Naive thymus-derived CD4-positive, alpha-beta T cell (primary cell): Measurements from ENCODE around the gene NPY1R. TPM values are rescaled to one million over a fixed set of nuclear protein-coding genes. Genes with fewer than 3 reads are reported as not detected.

ENCODE experiments used
- ATAC-seq: fragments of 150-1000 bp; cut with Tn5 transposase; 2 replicates; pipeline ENCODE4 v1.10.0; 2021; ENCODE audit warnings: mild to moderate bottlenecking, moderate library complexity
- CTCF ChIA-PET: fragments of 350-600 bp; sonication (Branson Sonifier 250); formaldehyde crosslinking; loops from one replicate; lab custom pipeline; 2021; ENCODE audit warnings: antibody characterized with exemption; lab: Charles Lee
- POLR2A ChIA-PET: fragments of 350-600 bp; sonication (Branson Sonifier 250); formaldehyde crosslinking; loops from one replicate; lab custom pipeline; 2021; ENCODE audit warnings: antibody characterized with exemption, inconsistent platforms; lab: Charles Lee
- DNase-seq, 9 donors: peaks; one replicate each; pipeline versions ENCODE4 v3.0.0 to v3.0.0-alpha.2; 2020 to 2022; ENCODE audit warnings: mixed read lengths in 1 of 9
- H3K27ac ChIP-seq: one replicate; pipeline ENCODE4 v1.7.0; 2013; ENCODE audit warnings: mild to moderate bottlenecking, low read depth, low read length, moderate library complexity
- H3K27me3 ChIP-seq, 2 donors: one replicate each; pipeline ENCODE4 v1.7.0; 2013; ENCODE audit warnings: low read length in 2 of 2, mild to moderate bottlenecking in 2 of 2, moderate library complexity in 2 of 2; ENCODE audit not compliant: control insufficient read depth in 2 of 2, insufficient read depth in 2 of 2
- H3K36me3 ChIP-seq, 3 experiments: 1 replicate in 2 of 3; 2 replicates in 1 of 3; pipeline ENCODE4 v1.7.0; 2013; ENCODE audit warnings: low read length in 3 of 3, mild to moderate bottlenecking in 3 of 3, moderate library complexity in 1 of 3; ENCODE audit not compliant: insufficient read depth in 3 of 3, control insufficient read depth in 2 of 3
- H3K4me1 ChIP-seq, 2 donors: one replicate each; pipeline ENCODE4 v1.7.0; 2013; ENCODE audit warnings: low read length in 2 of 2, mild to moderate bottlenecking in 2 of 2, moderate library complexity in 1 of 2; ENCODE audit not compliant: control insufficient read depth in 2 of 2, insufficient read depth in 2 of 2
- H3K4me3 ChIP-seq: 2 replicates; pipeline ENCODE4 v1.7.0; 2013; ENCODE audit warnings: mild to moderate bottlenecking, low read length
- H3K9me3 ChIP-seq, 3 experiments: 1 replicate in 2 of 3; 2 replicates in 1 of 3; pipeline ENCODE4 v1.7.0; 2013; ENCODE audit warnings: low read length in 3 of 3; ENCODE audit not compliant: control insufficient read depth in 2 of 3
- H3K27ac Mint-ChIP-seq, 9 donors: one replicate each; pipeline ENCODE4 v1.8.0; 2020 to 2022; ENCODE audit warnings: mixed read lengths in 9 of 9, mild to moderate bottlenecking in 8 of 9, moderate library complexity in 5 of 9, inconsistent platforms in 2 of 9
- H3K27me3 Mint-ChIP-seq, 5 donors: one replicate each; pipeline ENCODE4 v1.8.0; 2021 to 2022; ENCODE audit warnings: mixed read lengths in 5 of 5, mild to moderate bottlenecking in 1 of 5
- H3K36me3 Mint-ChIP-seq, 5 donors: one replicate each; pipeline ENCODE4 v1.8.0; 2020 to 2022; ENCODE audit warnings: mixed read lengths in 5 of 5, mild to moderate bottlenecking in 3 of 5, inconsistent platforms in 1 of 5
- H3K4me1 Mint-ChIP-seq, 7 donors: one replicate each; pipeline ENCODE4 v1.8.0; 2020 to 2022; ENCODE audit warnings: mixed read lengths in 7 of 7, mild to moderate bottlenecking in 3 of 7, inconsistent platforms in 1 of 7
- H3K4me3 Mint-ChIP-seq, 10 donors: one replicate each; pipeline ENCODE4 v1.8.0; 2020 to 2022; ENCODE audit warnings: mild to moderate bottlenecking in 10 of 10, mixed read lengths in 10 of 10, moderate library complexity in 6 of 10, inconsistent platforms in 2 of 10
- H3K9me3 Mint-ChIP-seq, 11 donors: one replicate each; pipeline ENCODE4 v1.8.0; 2020 to 2022; ENCODE audit warnings: mixed read lengths in 11 of 11, mild to moderate bottlenecking in 4 of 11, inconsistent platforms in 1 of 11, moderate library complexity in 1 of 11
- intact Hi-C, 2 donors: fragments of 100-400 bp; cut with micrococcal nuclease; formaldehyde crosslinking; loops; one replicate each; pipeline ENCODE4 v1.15.1; 2023
- polyA plus RNA-seq, 2 donors: library from polyadenylated mRNA; unstranded; fragments of 300-500 nt; fragmentation: Illumina TruSeq; gene quantifications; one replicate each; pipeline ENCODE4 v1.2.3, GENCODE V29; 2021
- total RNA-seq, 6 experiments: library from RNA in 5 of 6; stranded (reverse) in 5 of 6; gene quantifications; 1 replicate in 5 of 6; 2 replicates in 1 of 6; pipeline ENCODE4 v1.2.3 and lab custom pipeline; 2021 to 2026

The NPY1R gene
- total and polyA plus RNA-seq, 7 experiments from 2014 or later = not detected

- ChIA-PET CTCF (no interaction called here), POLR2A (no interaction called here)
- no peaks in the 10 kb centered on the region for H3K4me1 ChIP-seq
- no peaks in the 10 kb centered on the region for H3K27me3 ChIP-seq
- Mint-ChIP-seq H3K4me1 (no peaks in the 10 kb centered on the region), H3K4me3 (no peak overlapping the region), H3K9me3 (peaks cover 0 to 16% (median 2%) of the 10 kb centered on the region in 11 donors), H3K36me3 (no peaks in the 10 kb centered on the region), H3K27ac (no peak overlapping the region), H3K27me3 (peaks cover 0 to 12% (median 7%) of the 10 kb centered on the region in 5 donors)
- no peak overlapping the region for H3K27ac ChIP-seq
- H3K9me3 ChIP-seq = no peaks in the 10 kb centered on the region
- no peaks in the 10 kb centered on the region for H3K36me3 ChIP-seq
- intact Hi-C loops = no loop called here
- ATAC-seq (no peak), DNase-seq (no peak)
- H3K4me3 ChIP-seq = no peak overlapping the region
These were observed 48.1 kb downstream of the NPY1R start for GRCh38 chr4:163284304-163284703.

- POLR2A ChIA-PET = no interaction called here
- intact Hi-C loops = no loop called here
- H3K4me1 Mint-ChIP-seq = no peaks in the 10 kb centered on the region
These were observed 51.5 kb downstream of the NPY1R start for GRCh38 chr4:163280703-163281519.

GRCh38 chr4:163279713-163280112, 52.7 kb downstream of the NPY1R start:
- Histone ChIP-seq H3K36me3 (no peaks in the 10 kb centered on the region), H3K4me3 (no peak overlapping the region), H3K27me3 (no peaks in the 10 kb centered on the region), H3K9me3 (no peaks in the 10 kb centered on the region), H3K27ac (no peak overlapping the region), H3K4me1 (no peaks in the 10 kb centered on the region)
- no peak for ATAC-seq
- ChIA-PET CTCF (no interaction called here), POLR2A (no interaction called here)
- Mint-ChIP-seq H3K27ac (no peak overlapping the region), H3K9me3 (peaks cover 0 to 9% (median 0%) of the 10 kb centered on the region in 11 donors), H3K36me3 (no peaks in the 10 kb centered on the region), H3K4me3 (no peak overlapping the region), H3K27me3 (peaks cover 0 to 15% (median 3%) of the 10 kb centered on the region in 5 donors), H3K4me1 (no peaks in the 10 kb centered on the region)
- intact Hi-C loops = no loop called here
- DNase-seq = no peak

More at GRCh38 chr4:163280703-163281519, 51.5 kb downstream of the NPY1R start:
- peaks cover 0 to 16% (median 2%) of the 10 kb centered on the region in 11 donors for H3K9me3 Mint-ChIP-seq
- ATAC-seq (no peak), DNase-seq (no peak)
- peaks cover 0 to 15% (median 3%) of the 10 kb centered on the region in 5 donors for H3K27me3 Mint-ChIP-seq
- no peaks in the 10 kb centered on the region for H3K36me3 Mint-ChIP-seq
- Histone ChIP-seq H3K4me3 (no peak overlapping the region), H3K4me1 (no peaks in the 10 kb centered on the region), H3K27ac (no peak overlapping the region), H3K27me3 (no peaks in the 10 kb centered on the region), H3K36me3 (no peaks in the 10 kb centered on the region), H3K9me3 (no peaks in the 10 kb centered on the region)
- H3K27ac Mint-ChIP-seq = no peak overlapping the region
- H3K4me3 Mint-ChIP-seq = no peak overlapping the region
- CTCF ChIA-PET = no interaction called here

GRCh38 chr4:163274861-163275260, 57.5 kb downstream of the NPY1R start:
- Histone ChIP-seq H3K36me3 (no peaks in the 10 kb centered on the region), H3K9me3 (no peaks in the 10 kb centered on the region), H3K4me1 (no peaks in the 10 kb centered on the region), H3K4me3 (no peak overlapping the region), H3K27me3 (no peaks in the 10 kb centered on the region), H3K27ac (no peak overlapping the region)
- no peaks in the 10 kb centered on the region for H3K36me3 Mint-ChIP-seq
- no peak for DNase-seq
- H3K4me1 Mint-ChIP-seq = no peaks in the 10 kb centered on the region
- no peak for ATAC-seq
- no peak overlapping the region for H3K4me3 Mint-ChIP-seq
- CTCF ChIA-PET = no interaction called here
- H3K27ac Mint-ChIP-seq = no peak overlapping the region
- intact Hi-C loops = no loop called here
- POLR2A ChIA-PET = no interaction called here
- H3K27me3 Mint-ChIP-seq = peaks cover 2 to 28% (median 8%) of the 10 kb centered on the region in 5 donors
- peaks cover 0 to 2% (median 0%) of the 10 kb centered on the region in 11 donors for H3K9me3 Mint-ChIP-seq

Other genes with a start within 250 kb of the NPY1R start
- 10 to 100 TPM; 21.2 to 49.5 (median 23.9) TPM for gene NAF1, start 165.7 kb downstream of the NPY1R start, total RNA-seq
- 1 to 10 TPM; 3.3 to 4.3 TPM for gene NAF1, start 165.7 kb downstream of the NPY1R start, polyA plus RNA-seq
- gene NPY5R, start 11.3 kb upstream of the NPY1R start, total RNA-seq = not detected
- gene NPY5R, start 11.3 kb upstream of the NPY1R start, polyA plus RNA-seq = not detected
- gene TKTL2, start 141.2 kb upstream of the NPY1R start, total RNA-seq = under 1 TPM in 1 of 5 experiments, not detected in 4; 0.32 TPM
- not detected for gene TKTL2, start 141.2 kb upstream of the NPY1R start, polyA plus RNA-seq
- 10 to 100 TPM; 10.5 to 38.7 (median 20.7) TPM for gene TMA16, start 162.1 kb upstream of the NPY1R start, total RNA-seq
- 10 to 100 TPM; 10.1 to 13.4 TPM for gene TMA16, start 162.1 kb upstream of the NPY1R start, polyA plus RNA-seq